K562 (cell line): ENCODE measurements around the gene RPL28. TPM values are rescaled to one million over a fixed set of nuclear protein-coding genes. Genes with fewer than 3 reads are reported as not detected.

Experiments used
- CBX1 ChIP-seq: sonication (generic); IDR thresholded peaks from 2 replicates; pipeline ENCODE4 v1.6.1; 2016; ENCODE audit warnings: antibody characterized with exemption, low read depth, mild to moderate bottlenecking
- CTBP1 ChIP-seq: fragments of 450-650 bp; IDR thresholded peaks from 2 replicates; pipeline ENCODE4 v1.6.1; 2016; ENCODE audit warnings: borderline replicate concordance
- KDM5B ChIP-seq: fragments of 200-600 bp; sonication (generic); IDR thresholded peaks from 2 replicates; pipeline ENCODE4 v1.6.1; 2012; ENCODE audit warnings: low read depth, mild to moderate bottlenecking, moderate library complexity, low read length, control low read depth, inconsistent platforms; ENCODE audit not compliant: insufficient replicate concordance
- NCOA6 ChIP-seq: fragments of 450-650 bp; IDR thresholded peaks from 2 replicates; pipeline ENCODE4 v1.6.1; 2017; ENCODE audit warnings: mild to moderate bottlenecking
- OTX1 ChIP-seq: fragments of 450-650 bp; formaldehyde crosslinking; IDR thresholded peaks from 2 replicates; pipeline ENCODE4 v1.4.0; 2022; ENCODE audit warnings: mild to moderate bottlenecking
- YY1 ChIP-seq, 3 experiments: IDR thresholded peaks; 2 replicates each; pipeline ENCODE4 v1.6.1; 2011; ENCODE audit warnings: low read length in 2 of 3, mild to moderate bottlenecking in 2 of 3, moderate library complexity in 2 of 3, borderline replicate concordance in 1 of 3, control low read depth in 1 of 3, low read depth in 1 of 3; ENCODE audit not compliant: insufficient read depth in 3 of 3, insufficient replicate concordance in 2 of 3, control insufficient read depth in 1 of 3, insufficient read length in 1 of 3; ENCODE audit errors: extremely low read depth in 1 of 3
- ZNF395 ChIP-seq: fragments of 200-800 bp; sonication (Bioruptor generic); IDR thresholded peaks from 2 replicates; pipeline ENCODE4 v1.6.1; 2017; ENCODE audit warnings: missing genetic modification characterization, missing compliant biosample characterization
- ZNF696 ChIP-seq: fragments of 250-450 bp; sonication (Bioruptor Pico); conservative IDR thresholded peaks from 2 replicates; pipeline ENCODE4 v1.4.0; 2020; ENCODE audit warnings: mild to moderate bottlenecking, moderate library complexity
- polyA plus RNA-seq, 8 experiments: library from polyadenylated mRNA; depleted of rRNA in 4 of 8; stranded (reverse) in 5 of 8; unstranded in 3 of 8; fragments of >200 nt; fragmentation: Nextera tagmentation in 2 of 8; fragmentation: Illumina TruSeq in 1 of 8; extraction: Ambion mirVana in 2 of 8; extraction: Trizol in 1 of 8; gene quantifications; 2 replicates each; pipeline versions ENCODE4 v1.2.1 to v1.2.3, GENCODE V29; 2011 to 2014; ENCODE audit warnings: inconsistent platforms in 1 of 8, missing spikeins in 1 of 8
- total RNA-seq, 7 experiments: library from RNA; depleted of rRNA in 6 of 7; stranded (reverse); fragments of >200 nt in 6 of 7; fragmentation: Illumina TruSeq in 2 of 7; extraction: Trizol in 2 of 7; gene quantifications; 2 replicates each; pipeline versions ENCODE4 v1.2.1 to v1.2.3, GENCODE V29; 2011 to 2021; ENCODE audit warnings: low replicate concordance in 1 of 7
- TF ChIP-seq, protein P1 (sequence below): fragments of 200-800 bp; sonication (Bioruptor generic); IDR thresholded peaks from 2 replicates; pipeline ENCODE4 v1.6.1; 2016; ENCODE audit warnings: missing genetic modification characterization, missing compliant biosample characterization

Gene RPL28
- total and polyA plus RNA-seq, 9 of the 15 experiments (the other 6 are each of a cell fraction or from before 2014, with no cell fraction given) = 124 to 3,106 (median 622) TPM

DNA sequence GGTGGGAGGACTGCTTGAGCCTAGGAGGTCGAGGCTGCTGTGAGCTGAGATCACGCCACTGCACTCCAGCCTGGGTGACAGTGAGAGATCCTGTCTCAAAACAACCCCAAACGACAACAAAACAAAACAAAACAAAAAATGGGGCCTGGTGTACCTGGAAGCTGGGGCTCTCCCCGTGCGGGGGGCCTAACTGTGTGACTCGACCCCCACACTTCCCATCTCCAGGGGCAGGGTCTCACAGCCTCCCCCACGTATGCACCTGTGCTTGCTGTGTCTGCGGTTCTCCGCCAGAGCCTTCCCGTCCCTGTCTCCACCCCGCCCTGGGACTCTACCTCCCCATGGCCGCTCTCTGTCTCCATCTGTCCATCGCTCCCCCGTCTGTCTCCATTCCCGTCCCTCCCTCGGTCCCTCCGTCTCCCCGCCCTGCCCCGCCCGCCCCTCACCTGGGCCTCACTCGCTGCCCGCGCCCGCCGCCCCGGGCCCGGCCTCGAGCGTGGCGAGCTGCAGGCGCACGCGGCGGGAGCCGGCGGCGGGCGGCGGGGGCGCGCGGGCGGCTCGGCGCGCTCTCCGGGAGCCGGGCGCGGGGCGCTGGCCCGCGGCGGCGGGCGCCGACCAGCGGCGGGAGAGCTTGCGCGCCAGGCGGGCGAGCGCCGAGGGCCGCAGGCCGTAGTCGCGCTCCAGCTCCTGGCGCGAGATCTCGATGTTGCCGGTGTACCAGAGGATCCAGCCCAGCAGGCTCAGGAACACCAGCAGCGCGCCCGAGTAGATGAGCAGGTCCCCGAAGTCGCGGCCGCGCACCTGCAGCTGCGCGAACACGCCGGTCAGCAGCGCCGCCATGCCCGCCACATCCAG lies 2.2 kb upstream of the RPL28 start (continued):
- TF ChIP-seq, protein P1, sequence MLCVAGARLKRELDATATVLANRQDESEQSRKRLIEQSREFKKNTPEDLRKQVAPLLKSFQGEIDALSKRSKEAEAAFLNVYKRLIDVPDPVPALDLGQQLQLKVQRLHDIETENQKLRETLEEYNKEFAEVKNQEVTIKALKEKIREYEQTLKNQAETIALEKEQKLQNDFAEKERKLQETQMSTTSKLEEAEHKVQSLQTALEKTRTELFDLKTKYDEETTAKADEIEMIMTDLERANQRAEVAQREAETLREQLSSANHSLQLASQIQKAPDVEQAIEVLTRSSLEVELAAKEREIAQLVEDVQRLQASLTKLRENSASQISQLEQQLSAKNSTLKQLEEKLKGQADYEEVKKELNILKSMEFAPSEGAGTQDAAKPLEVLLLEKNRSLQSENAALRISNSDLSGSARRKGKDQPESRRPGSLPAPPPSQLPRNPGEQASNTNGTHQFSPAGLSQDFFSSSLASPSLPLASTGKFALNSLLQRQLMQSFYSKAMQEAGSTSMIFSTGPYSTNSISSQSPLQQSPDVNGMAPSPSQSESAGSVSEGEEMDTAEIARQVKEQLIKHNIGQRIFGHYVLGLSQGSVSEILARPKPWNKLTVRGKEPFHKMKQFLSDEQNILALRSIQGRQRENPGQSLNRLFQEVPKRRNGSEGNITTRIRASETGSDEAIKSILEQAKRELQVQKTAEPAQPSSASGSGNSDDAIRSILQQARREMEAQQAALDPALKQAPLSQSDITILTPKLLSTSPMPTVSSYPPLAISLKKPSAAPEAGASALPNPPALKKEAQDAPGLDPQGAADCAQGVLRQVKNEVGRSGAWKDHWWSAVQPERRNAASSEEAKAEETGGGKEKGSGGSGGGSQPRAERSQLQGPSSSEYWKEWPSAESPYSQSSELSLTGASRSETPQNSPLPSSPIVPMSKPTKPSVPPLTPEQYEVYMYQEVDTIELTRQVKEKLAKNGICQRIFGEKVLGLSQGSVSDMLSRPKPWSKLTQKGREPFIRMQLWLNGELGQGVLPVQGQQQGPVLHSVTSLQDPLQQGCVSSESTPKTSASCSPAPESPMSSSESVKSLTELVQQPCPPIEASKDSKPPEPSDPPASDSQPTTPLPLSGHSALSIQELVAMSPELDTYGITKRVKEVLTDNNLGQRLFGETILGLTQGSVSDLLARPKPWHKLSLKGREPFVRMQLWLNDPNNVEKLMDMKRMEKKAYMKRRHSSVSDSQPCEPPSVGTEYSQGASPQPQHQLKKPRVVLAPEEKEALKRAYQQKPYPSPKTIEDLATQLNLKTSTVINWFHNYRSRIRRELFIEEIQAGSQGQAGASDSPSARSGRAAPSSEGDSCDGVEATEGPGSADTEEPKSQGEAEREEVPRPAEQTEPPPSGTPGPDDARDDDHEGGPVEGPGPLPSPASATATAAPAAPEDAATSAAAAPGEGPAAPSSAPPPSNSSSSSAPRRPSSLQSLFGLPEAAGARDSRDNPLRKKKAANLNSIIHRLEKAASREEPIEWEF (CRISPR knock-in tag) = 0 out of 2 replicates have a peak, but pooled peaks have one; percentile 17
- TF ChIP-seq CTBP1 (peak; percentile 87), NCOA6 (no peak), ZNF395 (CRISPR knock-in tag) (peak; percentile 36; the same call in 1 of the 2 replicates), YY1 (IDR thresholded peaks at IDR 0.05; ENCODE audit: borderline replicate concordance in 1 of 3, control insufficient read depth in 1 of 3, extremely low read depth in 1 of 3, insufficient read depth in 3 of 3, insufficient read length in 1 of 3, insufficient replicate concordance in 2 of 3, low read depth in 1 of 3, low read length in 2 of 3) (peak in 2 of 3 experiments; percentile 15 to 31), ZNF696 (CRISPR knock-in tag) (no peak), OTX1 (CRISPR knock-in tag) (peak; percentile 80), CBX1 (0 out of 2 replicates have a peak, but pooled peaks have one; percentile 6), KDM5B (peak; percentile 43)
